ENCODE data around the gene PLK5.
"Not testable (repeated sequence)": the region's sequence is repeated elsewhere in the genome, so short reads cannot be mapped to it uniquely, and the experiment has no call there.

Gene PLK5

GRCh38 chr19:1526979-1527649 is 3.2 kb downstream of the PLK5 start:
- DNase-seq: no peak

- DNase-seq: no peak
Measured at GRCh38 chr19:1527650-1528309, 3.9 kb downstream of the PLK5 start.

- no peak for DNase-seq
Measured at GRCh38 chr19:1528596-1529429, 4.9 kb downstream of the PLK5 start.

GRCh38 chr19:1529430-1529816 is 5.5 kb downstream of the PLK5 start:
- DNase-seq: no peak

- DNase-seq: not testable (repeated sequence)
Measured at GRCh38 chr19:1530856-1531255, 7.0 kb downstream of the PLK5 start.

- DNase-seq: no peak
Measured at GRCh38 chr19:1531587-1531986, 7.7 kb downstream of the PLK5 start.

- DNase-seq: no peak
Measured at GRCh38 chr19:1532003-1532402, 8.1 kb downstream of the PLK5 start.

- no peak for DNase-seq
Measured at GRCh38 chr19:1533510-1534150, 9.8 kb downstream of the PLK5 start.

- no peak for DNase-seq
Measured at GRCh38 chr19:1534972-1535371, 11.1 kb downstream of the PLK5 start.

GRCh38 chr19:1535699-1536098 is 11.8 kb downstream of the PLK5 start:
- DNase-seq: not testable (repeated sequence)

- no peak for DNase-seq
Measured at GRCh38 chr19:1538978-1539377, 15.1 kb downstream of the PLK5 start.

GRCh38 chr19:1539749-1540148 is 15.9 kb downstream of the PLK5 start:
- not testable (repeated sequence) for DNase-seq

GRCh38 chr19:1540365-1540925 is 16.6 kb downstream of the PLK5 start:
- DNase-seq: no peak

GRCh38 chr19:1549332-1549945 is 25.6 kb downstream of the PLK5 start:
- DNase-seq: no peak

GRCh38 chr19:1551068-1552040 is 27.5 kb downstream of the PLK5 start:
- DNase-seq: no peak

GRCh38 chr19:1553415-1553814 is 29.5 kb downstream of the PLK5 start:
- DNase-seq: no peak

GRCh38 chr19:1554968-1555367 is 31.1 kb downstream of the PLK5 start:
- DNase-seq: no peak

- DNase-seq: no peak
Measured at GRCh38 chr19:1555487-1556389, 31.9 kb downstream of the PLK5 start.

GRCh38 chr19:1556390-1557070 is 32.7 kb downstream of the PLK5 start:
- no peak for DNase-seq

- no peak for DNase-seq
Measured at GRCh38 chr19:1558552-1558951, 34.7 kb downstream of the PLK5 start.
